Natural killer cell (primary cell): ENCODE results near the gene ARRB1. TPM values are rescaled to one million over a fixed set of nuclear protein-coding genes. Genes with fewer than 3 reads are reported as not detected.
A peak's percentile ranks its signal among the peaks of the same experiment; 100 is the strongest.

Experiments
- ATAC-seq, 3 donors: fragments of 150-1000 bp in 2 of 3; fragments of 200-7000 bp in 1 of 3; cut with Tn5 transposase; 1 replicate in 1 of 3; 2 replicates in 2 of 3; pipeline ENCODE4 v1.10.0; 2021; ENCODE audit warnings: mild to moderate bottlenecking in 2 of 3, moderate library complexity in 2 of 3
- DNase-seq, 2 donors: peaks; one replicate each; pipeline versions ENCODE4 v3.0.0 to v3.0.0-alpha.2; 2013 to 2021; ENCODE audit warnings: mixed read lengths in 1 of 2
- H3K27ac ChIP-seq: one replicate; pipeline ENCODE4 v1.5.1; 2013; ENCODE audit warnings: mild to moderate bottlenecking, low read length
- H3K27me3 ChIP-seq: one replicate; pipeline ENCODE4 v1.6.1; 2013; ENCODE audit warnings: low read length; ENCODE audit not compliant: control insufficient read depth, insufficient read depth
- H3K36me3 ChIP-seq: one replicate; pipeline ENCODE4 v1.6.1; 2013; ENCODE audit warnings: low read length; ENCODE audit not compliant: control insufficient read depth, insufficient read depth
- H3K4me1 ChIP-seq: one replicate; pipeline ENCODE4 v1.6.1; 2013; ENCODE audit warnings: low read length; ENCODE audit not compliant: control insufficient read depth, insufficient read depth
- H3K4me3 ChIP-seq: one replicate; pipeline ENCODE4 v1.5.1; 2013; ENCODE audit warnings: low read length
- H3K9me3 ChIP-seq: one replicate; pipeline ENCODE4 v1.6.1; 2013; ENCODE audit warnings: low read length; ENCODE audit not compliant: control insufficient read depth, insufficient read depth
- H3K27ac Mint-ChIP-seq, 2 donors: one replicate each; pipeline ENCODE4 v1.8.0; 2022; ENCODE audit warnings: mild to moderate bottlenecking in 2 of 2, mixed read lengths in 2 of 2, moderate library complexity in 1 of 2
- H3K27me3 Mint-ChIP-seq, 2 donors: one replicate each; pipeline ENCODE4 v1.8.0; 2022; ENCODE audit warnings: low read depth in 2 of 2, mixed read lengths in 2 of 2
- H3K36me3 Mint-ChIP-seq: one replicate; pipeline ENCODE4 v1.8.0; 2022; ENCODE audit warnings: mixed read lengths
- H3K4me1 Mint-ChIP-seq, 2 donors: one replicate each; pipeline ENCODE4 v1.8.0; 2022; ENCODE audit warnings: mixed read lengths in 2 of 2
- H3K4me3 Mint-ChIP-seq: one replicate; pipeline ENCODE4 v1.8.0; 2022; ENCODE audit warnings: mild to moderate bottlenecking, moderate library complexity, mixed read lengths
- H3K9me3 Mint-ChIP-seq, 2 donors: one replicate each; pipeline ENCODE4 v1.8.0; 2022; ENCODE audit warnings: mixed read lengths in 2 of 2
- CTCF ChIP-seq: fragments of 200-600 bp; IDR thresholded peaks from one replicate; pipeline ENCODE4 v1.8.0; 2022; ENCODE audit warnings: antibody characterized with exemption
- WGBS: methylation state at CpG from one replicate; pipeline ENCODE4 v1.1.7; 2013; ENCODE audit warnings: missing lambda C conversion rate; ENCODE audit not compliant: insufficient coverage; 5-methylcytosine and 5-hydroxymethylcytosine counted together
- intact Hi-C: fragments of 100-400 bp; cut with micrococcal nuclease; formaldehyde crosslinking; loops from one replicate; pipeline ENCODE4 v1.14.2; 2022
- total RNA-seq, 4 donors: library from RNA; stranded (reverse); fragments of 120-200 nt in 1 of 4; gene quantifications; one replicate each; pipeline versions ENCODE4 v1.2.3 to v1.2.4, GENCODE V29; 2013 to 2022

ARRB1 gene
- total RNA-seq, 3 donors from 2014 or later (not counting 1 experiment from before 2014, with no cell fraction given) = 128 to 200 (median 174) TPM

GRCh38 chr11:75271730-75272129 lies 79.7 kb downstream of the ARRB1 start:
- Mint-ChIP-seq H3K36me3 (peaks cover 9% of the 10 kb centered on the region), H3K4me1 (peaks cover 31 to 35% of the 10 kb centered on the region in 2 donors), H3K27me3 (no peaks in the 10 kb centered on the region), H3K4me3 (peak overlapping the region; percentile 21), H3K9me3 (no peaks in the 10 kb centered on the region), H3K27ac (peak overlapping the region; percentile 81 to 87)
- intact Hi-C loops = no loop called here
- H3K4me1 ChIP-seq = peaks cover 42% of the 10 kb centered on the region
- WGBS = 91% methylated on average over 6 of the region's 6 CpGs
- no peak for DNase-seq
- H3K27me3 ChIP-seq = no peaks in the 10 kb centered on the region
- ATAC-seq = no peak
- H3K4me3 ChIP-seq = no peak overlapping the region
- H3K36me3 ChIP-seq = peaks cover 51% of the 10 kb centered on the region
- TF ChIP-seq CTCF = no peak
- no peaks in the 10 kb centered on the region for H3K9me3 ChIP-seq
- H3K27ac ChIP-seq = no peak overlapping the region

GRCh38 chr11:75270896-75271418 lies 80.5 kb downstream of the ARRB1 start:
- TF ChIP-seq CTCF = no peak
- Mint-ChIP-seq H3K9me3 (no peaks in the 10 kb centered on the region), H3K36me3 (peaks cover 9% of the 10 kb centered on the region), H3K4me3 (no peak overlapping the region), H3K27ac (peak overlapping the region; percentile 81 to 87), H3K27me3 (no peaks in the 10 kb centered on the region), H3K4me1 (peaks cover 24 to 27% of the 10 kb centered on the region in 2 donors)
- 94% methylated on average over 3 of the region's 3 CpGs for WGBS
- intact Hi-C loops = no loop called here
- peaks cover 40% of the 10 kb centered on the region for H3K4me1 ChIP-seq
- H3K27me3 ChIP-seq = no peaks in the 10 kb centered on the region
- DNase-seq (peak in 1 of 2 donors; percentile 66), ATAC-seq (no peak)
- peaks cover 52% of the 10 kb centered on the region for H3K36me3 ChIP-seq
- no peaks in the 10 kb centered on the region for H3K9me3 ChIP-seq
- H3K4me3 ChIP-seq = no peak overlapping the region
- H3K27ac ChIP-seq = no peak overlapping the region

GRCh38 chr11:75269896-75270295 lies 81.6 kb downstream of the ARRB1 start:
- Mint-ChIP-seq H3K27ac (peak overlapping the region in 1 of 2 donors; percentile 18), H3K4me1 (peaks cover 15 to 21% of the 10 kb centered on the region in 2 donors), H3K36me3 (peaks cover 9% of the 10 kb centered on the region), H3K27me3 (no peaks in the 10 kb centered on the region), H3K4me3 (no peak overlapping the region), H3K9me3 (no peaks in the 10 kb centered on the region)
- no peak for DNase-seq
- no peak overlapping the region for H3K27ac ChIP-seq
- 95% methylated on average over 9 of the region's 9 CpGs for WGBS
- H3K4me3 ChIP-seq = no peak overlapping the region
- no peaks in the 10 kb centered on the region for H3K9me3 ChIP-seq
- no peak for TF ChIP-seq CTCF
- no peak for ATAC-seq
- no peaks in the 10 kb centered on the region for H3K27me3 ChIP-seq
- peaks cover 31% of the 10 kb centered on the region for H3K4me1 ChIP-seq
- peaks cover 55% of the 10 kb centered on the region for H3K36me3 ChIP-seq
- intact Hi-C loops = no loop called here

- H3K27ac ChIP-seq = no peak overlapping the region
- DNase-seq = no peak
- TF ChIP-seq CTCF = no peak
- Mint-ChIP-seq H3K4me1 (peaks cover 16 to 25% of the 10 kb centered on the region in 2 donors), H3K27ac (peak overlapping the region in 1 of 2 donors; percentile 18), H3K36me3 (peaks cover 9% of the 10 kb centered on the region), H3K27me3 (no peaks in the 10 kb centered on the region), H3K4me3 (no peak overlapping the region), H3K9me3 (no peaks in the 10 kb centered on the region)
- ATAC-seq = no peak
- no peaks in the 10 kb centered on the region for H3K9me3 ChIP-seq
- 93% methylated on average over 4 of the region's 4 CpGs for WGBS
- no peak overlapping the region for H3K4me3 ChIP-seq
- H3K36me3 ChIP-seq = peaks cover 55% of the 10 kb centered on the region
- peaks cover 31% of the 10 kb centered on the region for H3K4me1 ChIP-seq
- H3K27me3 ChIP-seq = no peaks in the 10 kb centered on the region
- intact Hi-C loops = no loop called here
These were observed 82.1 kb downstream of the ARRB1 start for GRCh38 chr11:75269367-75269660.
